ENCODE measurements around the gene MAD2L1.

Gene MAD2L1

DNA sequence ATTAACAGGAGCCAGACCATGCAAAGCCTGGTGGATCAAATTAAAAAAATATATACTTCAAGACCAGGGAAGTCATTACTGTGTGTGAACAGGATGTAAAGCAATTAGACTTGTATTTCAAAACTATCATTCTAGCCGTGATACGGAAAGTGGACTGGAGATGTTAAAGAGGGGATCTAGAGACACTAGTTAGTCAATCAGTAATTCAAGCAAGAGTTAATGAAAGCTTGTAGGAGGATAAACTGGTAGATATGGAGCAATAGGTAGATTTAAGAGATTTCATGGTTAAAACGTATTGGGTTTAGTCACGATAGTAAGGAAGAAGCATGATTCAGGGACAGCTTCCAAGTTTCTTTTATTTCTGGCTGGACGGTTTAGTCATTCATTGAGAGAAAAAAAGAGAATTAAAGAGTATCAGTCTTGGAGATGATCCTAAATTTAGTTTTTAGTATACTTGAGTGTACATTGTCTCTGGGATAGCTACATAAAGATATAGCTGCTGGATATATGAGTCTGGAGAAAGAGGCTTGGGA, 3.9 kb downstream of the MAD2L1 start:
- TF ChIP-seq, protein P1, sequence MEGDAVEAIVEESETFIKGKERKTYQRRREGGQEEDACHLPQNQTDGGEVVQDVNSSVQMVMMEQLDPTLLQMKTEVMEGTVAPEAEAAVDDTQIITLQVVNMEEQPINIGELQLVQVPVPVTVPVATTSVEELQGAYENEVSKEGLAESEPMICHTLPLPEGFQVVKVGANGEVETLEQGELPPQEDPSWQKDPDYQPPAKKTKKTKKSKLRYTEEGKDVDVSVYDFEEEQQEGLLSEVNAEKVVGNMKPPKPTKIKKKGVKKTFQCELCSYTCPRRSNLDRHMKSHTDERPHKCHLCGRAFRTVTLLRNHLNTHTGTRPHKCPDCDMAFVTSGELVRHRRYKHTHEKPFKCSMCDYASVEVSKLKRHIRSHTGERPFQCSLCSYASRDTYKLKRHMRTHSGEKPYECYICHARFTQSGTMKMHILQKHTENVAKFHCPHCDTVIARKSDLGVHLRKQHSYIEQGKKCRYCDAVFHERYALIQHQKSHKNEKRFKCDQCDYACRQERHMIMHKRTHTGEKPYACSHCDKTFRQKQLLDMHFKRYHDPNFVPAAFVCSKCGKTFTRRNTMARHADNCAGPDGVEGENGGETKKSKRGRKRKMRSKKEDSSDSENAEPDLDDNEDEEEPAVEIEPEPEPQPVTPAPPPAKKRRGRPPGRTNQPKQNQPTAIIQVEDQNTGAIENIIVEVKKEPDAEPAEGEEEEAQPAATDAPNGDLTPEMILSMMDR (conservative IDR thresholded peaks at IDR 0.05; ENCODE audit: control insufficient read depth, insufficient read depth, low read depth, low read length), result no peak
- peak; percentile 30 for DNase-seq (ENCODE audit: low read depth)
- H3K4me3 ChIP-seq (ENCODE audit: control insufficient read depth, low read depth, low read length), result no peak overlapping the region

DNA sequence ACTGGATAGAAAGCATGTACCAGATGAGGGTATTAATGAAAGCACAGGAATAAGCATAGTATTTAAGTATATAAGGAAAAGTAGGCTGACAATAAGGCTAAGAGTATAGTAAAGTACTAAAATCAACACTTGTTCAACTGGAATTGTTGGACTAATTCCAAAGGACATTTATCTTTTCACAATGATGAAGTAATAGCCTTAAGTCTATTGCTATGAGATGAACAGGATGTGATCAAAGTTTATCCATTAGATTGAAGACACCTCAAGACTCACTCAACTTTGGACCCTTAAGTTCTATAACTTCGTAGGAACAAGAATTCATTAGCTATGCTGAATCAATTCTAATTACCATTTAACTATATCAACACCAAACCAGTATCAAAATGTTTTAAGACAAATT, 7.6 kb downstream of the MAD2L1 start:
- TF ChIP-seq, protein P1 (conservative IDR thresholded peaks at IDR 0.05; ENCODE audit: control insufficient read depth, insufficient read depth, low read depth, low read length), result no peak
- H3K4me3 ChIP-seq (ENCODE audit: control insufficient read depth, low read depth, low read length), result no peak overlapping the region
- DNase-seq (ENCODE audit: low read depth), result no peak

DNA sequence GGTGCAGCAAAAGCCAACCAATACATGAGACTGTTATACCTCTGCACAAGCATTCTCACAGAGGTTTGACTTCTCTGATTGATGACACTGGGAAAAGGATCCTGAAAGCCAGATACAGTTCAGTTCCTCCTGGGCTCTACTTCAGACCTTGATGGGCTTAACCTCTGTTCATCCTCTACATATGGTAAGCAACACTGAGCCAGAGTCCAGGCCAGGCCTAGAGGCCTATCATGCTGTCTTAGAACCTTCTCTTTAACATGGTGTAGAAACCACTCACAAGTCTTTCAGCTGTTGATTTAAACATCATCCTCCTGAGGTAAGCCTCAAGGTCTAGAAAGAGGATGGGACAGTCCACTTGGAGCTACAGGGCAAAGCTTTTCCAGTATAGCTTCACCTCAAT, 9.2 kb downstream of the MAD2L1 start:
- H3K4me3 ChIP-seq (ENCODE audit: control insufficient read depth, low read depth, low read length), result no peak overlapping the region
- no peak for DNase-seq (ENCODE audit: low read depth)
- TF ChIP-seq, protein P1 (conservative IDR thresholded peaks at IDR 0.05; ENCODE audit: control insufficient read depth, insufficient read depth, low read depth, low read length), result no peak

DNA sequence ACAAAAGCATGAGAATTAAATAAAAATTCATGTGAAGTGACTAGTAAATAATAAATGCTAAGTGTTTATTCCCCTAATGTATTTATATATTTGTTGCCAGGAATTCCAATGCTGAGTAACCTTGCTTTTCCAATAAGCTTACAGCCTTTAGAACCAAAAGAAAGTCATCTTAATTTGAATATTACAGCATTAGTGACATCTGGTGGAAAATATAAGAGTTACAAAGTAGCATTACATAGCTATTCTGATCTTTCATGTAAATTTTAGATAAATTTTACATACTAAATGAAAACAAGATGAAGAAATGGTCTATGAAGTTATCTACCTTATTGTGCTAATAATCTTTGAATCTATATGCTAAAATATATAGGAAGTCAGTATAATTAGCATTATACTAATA, 10.4 kb downstream of the MAD2L1 start:
- TF ChIP-seq, protein P1 (conservative IDR thresholded peaks at IDR 0.05; ENCODE audit: control insufficient read depth, insufficient read depth, low read depth, low read length), result peak; percentile 26
- H3K4me3 ChIP-seq (ENCODE audit: control insufficient read depth, low read depth, low read length), result no peak overlapping the region
- DNase-seq (ENCODE audit: low read depth), result peak; percentile 46

DNA sequence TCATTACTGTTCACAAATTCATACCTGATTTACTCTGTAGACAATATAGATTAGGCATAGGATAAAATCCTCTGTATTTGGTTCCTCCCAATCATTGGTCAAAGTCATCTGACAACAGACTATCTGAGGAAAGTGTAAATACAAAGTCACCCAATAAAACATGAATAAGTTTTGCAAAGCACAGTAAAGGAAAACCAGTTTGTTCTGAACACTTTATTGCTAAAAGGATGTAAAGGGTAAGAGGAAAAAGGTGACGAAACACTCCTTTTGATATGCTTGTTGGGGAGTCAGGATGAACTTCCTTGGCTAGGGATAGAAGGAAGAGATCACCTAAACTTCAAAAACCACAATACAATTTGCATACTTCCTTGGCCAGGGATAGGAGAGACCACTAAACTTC, 10.9 kb downstream of the MAD2L1 start:
- no peak overlapping the region for H3K4me3 ChIP-seq (ENCODE audit: control insufficient read depth, low read depth, low read length)
- no peak for DNase-seq (ENCODE audit: low read depth)
- TF ChIP-seq, protein P1 (conservative IDR thresholded peaks at IDR 0.05; ENCODE audit: control insufficient read depth, insufficient read depth, low read depth, low read length), result no peak

DNA sequence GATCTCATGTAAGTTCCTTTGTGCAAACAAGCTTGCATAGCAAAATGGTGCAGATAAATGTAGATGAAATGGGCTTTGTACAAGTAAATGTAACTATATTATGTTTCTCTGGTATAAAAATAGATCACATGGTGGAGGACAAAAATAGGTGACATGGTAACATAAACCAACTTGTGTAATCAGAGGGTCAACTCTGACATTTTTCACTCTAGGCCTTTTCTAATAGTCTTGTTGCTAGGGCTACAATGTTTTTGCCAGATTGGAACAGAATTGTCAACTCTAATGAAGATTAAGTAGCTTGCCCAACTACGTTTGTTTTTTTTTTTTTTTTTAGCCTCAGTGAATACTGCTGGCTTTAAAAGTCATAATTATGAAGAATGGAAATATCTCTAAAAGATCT, 11.5 kb downstream of the MAD2L1 start:
- no peak for DNase-seq (ENCODE audit: low read depth)
- TF ChIP-seq, protein P1 (conservative IDR thresholded peaks at IDR 0.05; ENCODE audit: control insufficient read depth, insufficient read depth, low read depth, low read length), result no peak
- no peak overlapping the region for H3K4me3 ChIP-seq (ENCODE audit: control insufficient read depth, low read depth, low read length)

DNA sequence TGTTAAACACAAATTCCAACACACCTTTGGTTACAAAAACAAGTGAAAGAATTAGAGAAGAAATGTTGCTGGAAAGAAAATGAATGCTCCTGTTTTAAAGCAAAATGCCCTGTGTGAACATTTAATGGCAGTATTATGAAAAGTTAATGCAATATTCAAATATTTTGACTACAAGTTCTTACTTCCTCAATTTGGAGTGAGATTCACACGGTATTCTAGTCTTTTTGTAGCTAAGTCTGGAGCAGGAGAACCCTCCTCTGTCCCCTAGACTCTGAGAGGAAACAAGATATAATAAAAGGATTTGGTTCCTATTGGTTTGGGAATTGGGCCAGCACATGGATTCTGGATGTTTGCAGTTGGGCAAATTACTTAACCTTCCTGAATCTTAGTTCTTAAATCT, 12.7 kb downstream of the MAD2L1 start:
- no peak overlapping the region for H3K4me3 ChIP-seq (ENCODE audit: control insufficient read depth, low read depth, low read length)
- DNase-seq (ENCODE audit: low read depth), result no peak
- TF ChIP-seq, protein P1 (conservative IDR thresholded peaks at IDR 0.05; ENCODE audit: control insufficient read depth, insufficient read depth, low read depth, low read length), result no peak
